GM23248 (cell line): Measurements from ENCODE around the gene SPX.

Experiments
- EZH2 ChIP-seq: fragments of 200-600 bp; sonication (generic); IDR thresholded peaks from 2 replicates; pipeline ENCODE4 v1.6.1; 2018; ENCODE audit warnings: antibody characterized with exemption, mild to moderate bottlenecking; ENCODE audit not compliant: insufficient read depth, poor library complexity, severe bottlenecking
- EZH2phosphoT487 ChIP-seq: fragments of 200-600 bp; sonication (generic); IDR thresholded peaks from 2 replicates; pipeline ENCODE4 v1.6.1; 2018; ENCODE audit warnings: antibody characterized with exemption, moderate library complexity, mild to moderate bottlenecking, low read depth; ENCODE audit not compliant: insufficient read depth

- TF ChIP-seq EZH2 (no peak), EZH2phosphoT487 (no peak)
These were observed 7.6 kb upstream of the SPX start for GRCh38 chr12:21518451-21518850.
